GM21529 (cell line): ENCODE measurements around the gene RIMBP2.

ENCODE experiments used
- ATAC-seq: cut with Tn5 transposase; IDR thresholded peaks from one replicate; pipeline ENCODE4 v1.9.1; 2021; ENCODE audit not compliant: unreplicated experiment

RIMBP2 gene

GRCh38 chr12:130547480-130548155 is 168.5 kb downstream of the RIMBP2 start:
- no peak for ATAC-seq

DNA sequence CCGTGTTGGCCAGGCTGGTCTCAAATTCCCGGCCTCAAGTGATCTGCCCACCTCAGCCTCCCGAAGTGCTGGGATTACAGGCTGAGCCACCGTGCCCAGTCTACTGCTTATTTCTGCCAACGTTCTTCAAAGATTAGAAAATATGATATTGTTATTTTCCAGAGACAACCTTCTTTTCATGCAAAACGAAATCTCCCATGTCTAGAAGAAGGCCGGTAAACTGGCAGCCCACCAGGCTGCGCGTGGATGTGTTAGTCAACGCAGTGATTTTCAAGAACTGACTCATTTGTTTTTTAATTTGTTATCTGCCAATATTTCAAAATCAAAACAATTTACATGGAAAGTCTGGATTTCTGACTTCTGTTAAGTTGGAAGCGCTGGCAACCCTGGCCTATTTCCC is 169.6 kb downstream of the RIMBP2 start:
- ATAC-seq: no peak

GRCh38 chr12:130545475-130545874 is 170.6 kb downstream of the RIMBP2 start:
- no peak for ATAC-seq

- no peak for ATAC-seq
These were observed 175.7 kb downstream of the RIMBP2 start for GRCh38 chr12:130540376-130540775.

DNA sequence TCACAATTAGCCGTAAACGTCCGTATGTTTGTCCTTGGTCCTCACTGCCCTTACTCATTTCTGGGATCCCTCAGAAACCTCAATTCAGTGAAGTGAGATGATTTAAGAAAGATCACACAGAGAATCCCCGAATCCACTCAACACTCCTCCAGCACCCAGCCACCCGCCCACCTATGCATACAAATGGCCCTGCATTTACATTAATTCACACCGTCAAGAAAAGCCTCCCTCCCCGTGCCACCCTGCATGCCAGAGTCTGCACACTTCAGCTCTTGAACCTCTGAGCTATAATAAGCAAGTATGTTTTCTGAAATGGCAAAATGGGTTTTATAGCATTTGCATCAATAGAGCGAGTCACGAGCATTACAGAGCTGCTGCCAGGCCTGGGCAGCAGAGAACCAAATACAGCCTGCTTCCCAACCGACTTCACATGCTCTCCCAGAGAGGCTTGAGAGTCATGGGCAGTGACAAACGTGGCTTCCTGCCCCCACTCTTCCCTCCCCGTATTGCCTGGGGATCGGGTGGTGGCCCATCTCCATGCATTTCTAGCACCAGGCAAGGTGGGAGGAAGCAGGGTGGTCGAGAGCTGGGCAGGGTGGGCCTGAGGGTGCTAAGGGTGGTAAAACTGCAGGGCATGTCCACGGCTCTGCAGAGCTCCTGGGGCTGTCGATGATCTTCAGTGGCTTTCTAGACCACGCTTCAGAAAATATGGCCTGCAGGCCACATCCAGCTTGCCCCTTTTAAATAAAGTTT is 177.6 kb downstream of the RIMBP2 start:
- no peak for ATAC-seq

DNA sequence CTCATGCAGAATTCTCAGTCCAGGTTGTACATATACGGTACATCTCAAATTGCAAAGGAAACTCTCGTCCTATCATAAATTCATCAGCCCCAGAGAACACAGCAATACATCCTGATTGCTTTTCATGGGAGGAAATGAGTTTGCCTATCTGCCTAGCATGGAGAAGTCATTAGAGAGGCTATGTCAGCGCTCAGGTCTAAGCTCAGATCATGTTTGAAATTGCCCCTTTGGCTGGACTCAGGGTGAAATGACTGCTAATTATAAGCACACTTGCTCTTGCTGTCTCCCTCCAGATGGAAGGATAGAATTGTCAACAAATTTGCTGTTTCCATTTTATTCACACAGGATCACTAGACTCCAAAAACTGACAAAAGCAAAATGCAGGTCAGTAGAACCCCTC is 178.4 kb downstream of the RIMBP2 start:
- no peak for ATAC-seq

DNA sequence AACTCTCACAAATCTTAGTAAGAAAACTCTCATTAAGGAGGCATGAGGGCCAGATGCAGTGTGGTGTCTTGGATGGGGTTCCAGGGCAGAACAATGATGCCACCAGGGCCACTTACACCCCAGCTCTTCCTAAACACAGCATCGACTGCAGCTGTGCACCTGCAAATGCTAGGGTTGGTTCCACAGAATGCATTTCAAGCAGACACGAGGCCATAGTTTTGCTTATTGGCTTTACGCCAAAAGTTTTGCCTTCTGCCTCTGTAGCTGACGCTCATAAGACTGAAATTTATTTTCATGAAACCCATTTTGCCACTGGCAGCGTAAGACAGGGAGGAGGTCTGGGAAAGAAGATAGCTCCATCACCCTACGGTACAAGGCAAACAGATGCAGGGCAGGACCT is 179.0 kb downstream of the RIMBP2 start:
- no peak for ATAC-seq

DNA sequence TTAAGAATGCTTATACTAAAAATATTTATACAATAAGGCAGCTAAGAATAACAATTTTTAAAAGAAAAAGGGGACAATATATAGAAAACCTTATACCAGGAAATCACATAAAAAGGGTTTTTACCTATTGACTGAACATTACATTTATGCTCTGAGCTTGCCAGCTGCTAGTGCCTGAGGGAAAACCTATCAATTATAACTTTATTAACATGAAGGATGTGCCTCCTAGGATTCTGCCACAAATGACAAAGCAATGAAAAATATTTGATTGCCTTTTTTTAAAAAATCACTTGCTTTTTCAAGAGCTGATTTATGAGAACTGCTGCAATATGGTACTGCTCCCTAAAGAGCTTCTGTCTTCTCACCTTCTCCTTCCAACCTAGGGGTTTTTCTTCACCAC is 185.7 kb downstream of the RIMBP2 start:
- ATAC-seq: no peak

GRCh38 chr12:130529781-130530180 is 186.3 kb downstream of the RIMBP2 start:
- no peak for ATAC-seq

- no peak for ATAC-seq
These were observed 188.9 kb downstream of the RIMBP2 start for GRCh38 chr12:130527239-130527638.

GRCh38 chr12:130526813-130527212 is 189.3 kb downstream of the RIMBP2 start:
- ATAC-seq: no peak

DNA sequence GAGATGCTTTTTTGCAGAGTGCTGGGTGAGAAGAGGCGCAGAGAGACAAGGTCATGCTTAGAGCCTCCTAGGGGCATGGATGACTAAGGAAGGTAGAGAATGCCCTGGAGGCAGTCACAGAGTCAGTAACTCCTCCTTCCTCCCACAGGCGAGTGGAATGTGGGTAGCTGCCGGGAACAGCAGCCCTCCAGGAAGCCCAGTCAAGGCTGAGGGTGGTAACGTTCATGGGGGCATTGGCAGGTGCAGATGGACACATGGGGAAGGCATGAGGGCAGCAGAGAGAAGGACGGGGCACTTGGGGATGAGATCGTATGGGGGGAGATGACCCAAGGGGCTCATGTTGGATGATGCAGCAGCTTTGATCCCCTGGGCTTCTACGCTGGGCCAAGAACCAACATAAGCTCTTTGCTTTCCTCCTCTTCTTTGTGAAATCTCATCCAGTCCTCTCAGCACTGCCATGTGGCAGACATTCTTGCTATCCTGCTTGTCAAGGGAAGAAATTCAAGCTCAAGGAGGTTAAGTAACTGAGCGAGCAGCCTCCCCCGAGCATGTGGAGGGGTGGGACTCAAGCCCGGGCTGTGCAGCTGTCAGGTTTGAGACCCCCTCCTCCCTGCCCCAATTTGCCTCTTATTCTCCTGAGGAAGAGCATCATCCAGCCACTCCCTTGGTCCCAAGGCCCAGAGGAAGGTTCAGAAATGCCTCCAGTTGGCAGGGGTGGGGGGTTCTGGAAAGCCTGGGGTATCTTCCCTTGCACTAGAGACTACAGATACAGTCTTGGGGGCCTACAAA is 190.5 kb downstream of the RIMBP2 start:
- no peak for ATAC-seq

- no peak for ATAC-seq
These were observed 191.3 kb downstream of the RIMBP2 start for GRCh38 chr12:130524759-130525158.

DNA sequence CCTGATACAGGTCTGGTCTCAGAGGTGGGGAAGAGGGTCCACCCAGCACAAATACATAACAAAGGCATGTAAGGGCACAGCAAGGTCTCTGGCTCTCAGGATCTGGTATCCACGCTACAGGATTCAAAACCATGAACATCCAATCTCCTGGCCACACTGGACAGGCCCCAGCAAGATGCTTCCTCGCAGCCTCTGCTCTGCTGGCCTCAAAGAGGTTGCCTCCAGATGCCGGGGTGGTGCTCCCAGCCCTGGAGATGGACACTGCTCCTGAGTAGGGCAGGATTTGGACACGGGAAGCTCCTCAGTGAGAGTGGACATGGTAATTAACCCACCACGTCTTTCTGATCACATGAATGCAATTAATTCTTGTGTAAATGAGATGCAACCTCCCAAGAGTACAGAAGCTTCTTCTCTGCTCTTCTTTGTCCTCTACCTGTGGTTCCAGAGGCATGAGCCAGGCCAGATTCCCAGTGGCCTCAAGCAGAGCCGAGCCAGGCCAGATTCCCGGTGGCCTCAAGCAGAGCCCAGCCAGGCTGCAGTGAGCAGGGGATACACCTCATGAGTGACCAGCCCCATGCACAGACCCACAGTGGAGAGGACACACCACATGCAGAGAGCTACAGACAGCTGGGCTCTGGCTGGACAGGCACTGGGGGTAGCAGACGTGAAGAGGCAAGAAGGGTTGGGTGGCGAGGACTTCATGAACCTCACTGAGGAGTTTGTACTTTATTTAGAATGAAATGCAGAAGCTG is 192.1 kb downstream of the RIMBP2 start:
- ATAC-seq: no peak

- no peak for ATAC-seq
These were observed 192.9 kb downstream of the RIMBP2 start for GRCh38 chr12:130523208-130523607.

DNA sequence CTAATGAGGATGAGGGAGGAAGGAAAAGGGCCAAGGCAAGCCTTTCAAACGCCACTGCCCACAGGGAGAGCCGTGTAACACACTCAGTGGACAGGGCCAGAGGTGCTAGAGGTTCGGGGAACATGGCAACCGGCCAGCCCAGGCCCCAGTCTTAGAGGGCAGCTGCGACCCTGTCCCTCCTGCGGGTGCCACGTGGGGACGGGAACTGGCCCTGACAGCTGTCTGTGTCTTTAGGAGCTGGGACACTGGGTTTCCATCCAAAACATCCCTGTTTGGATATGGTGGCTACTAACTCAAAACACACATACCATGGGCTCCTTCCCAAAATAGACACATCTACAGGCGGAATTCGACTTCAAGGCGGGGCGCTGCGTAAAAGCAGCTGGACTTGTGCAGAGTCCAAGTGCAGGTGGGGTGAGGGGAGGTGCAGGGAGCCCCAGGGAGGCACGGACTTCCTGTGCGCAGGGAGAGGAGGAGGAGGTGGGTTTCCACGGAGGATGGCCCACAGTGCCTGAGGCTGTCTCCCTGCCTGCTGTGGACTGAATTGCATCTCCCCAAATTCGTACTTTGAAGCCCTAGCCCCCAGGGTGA is 193.8 kb downstream of the RIMBP2 start:
- no peak for ATAC-seq

DNA sequence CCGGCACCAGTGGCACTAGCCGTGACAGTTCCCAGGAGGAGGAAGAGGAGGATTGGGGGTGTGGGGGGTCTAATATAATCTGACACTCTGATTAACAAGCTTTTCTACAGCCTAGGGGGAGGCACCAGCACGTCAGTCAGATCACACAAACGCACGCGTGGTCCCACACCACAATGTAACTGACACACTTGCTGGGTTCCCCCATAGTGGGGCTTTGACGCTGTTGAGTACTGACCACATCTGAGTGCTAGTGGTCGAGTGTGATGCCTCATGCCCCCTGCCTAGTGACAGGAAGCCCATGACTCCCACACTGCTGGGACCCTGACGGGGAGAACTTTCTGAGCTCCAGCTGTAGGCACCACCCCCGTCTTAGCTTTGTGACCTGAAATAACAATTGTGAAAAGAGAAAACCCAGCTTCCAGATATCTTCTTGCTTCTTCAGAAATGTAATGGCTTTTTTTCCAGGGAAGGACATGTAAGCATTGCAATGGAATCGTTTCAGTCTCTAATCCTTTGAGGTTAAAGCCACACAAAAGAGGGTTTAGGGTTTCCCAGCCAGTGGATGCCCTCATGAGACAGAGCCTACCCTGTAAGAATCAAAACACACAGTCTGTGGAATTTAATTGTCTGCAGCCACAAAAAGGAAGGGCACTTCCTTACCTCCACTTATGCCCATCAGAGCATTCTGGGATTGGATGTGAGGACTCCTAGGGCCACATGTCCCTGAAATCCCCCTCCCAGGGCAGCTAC is 194.5 kb downstream of the RIMBP2 start:
- ATAC-seq: no peak

DNA sequence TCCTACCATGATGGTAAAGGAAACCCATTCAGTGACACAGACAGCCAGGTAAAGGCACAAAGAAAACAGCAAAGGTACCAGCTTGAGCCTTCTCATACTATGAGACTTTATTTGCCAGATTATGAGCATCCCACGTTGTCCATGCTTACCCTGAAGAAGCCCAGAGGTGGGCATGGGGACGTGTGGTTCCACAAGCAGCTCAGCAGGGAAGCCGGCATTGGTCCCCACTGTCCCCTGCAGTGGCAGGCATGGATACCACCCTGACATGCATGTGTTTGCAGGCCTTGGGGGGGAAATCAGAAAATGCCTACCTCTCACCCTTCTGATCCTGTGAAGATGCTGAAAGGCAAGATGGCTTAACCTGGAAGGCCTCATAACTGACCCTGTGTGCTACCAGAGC is 195.3 kb downstream of the RIMBP2 start:
- no peak for ATAC-seq

DNA sequence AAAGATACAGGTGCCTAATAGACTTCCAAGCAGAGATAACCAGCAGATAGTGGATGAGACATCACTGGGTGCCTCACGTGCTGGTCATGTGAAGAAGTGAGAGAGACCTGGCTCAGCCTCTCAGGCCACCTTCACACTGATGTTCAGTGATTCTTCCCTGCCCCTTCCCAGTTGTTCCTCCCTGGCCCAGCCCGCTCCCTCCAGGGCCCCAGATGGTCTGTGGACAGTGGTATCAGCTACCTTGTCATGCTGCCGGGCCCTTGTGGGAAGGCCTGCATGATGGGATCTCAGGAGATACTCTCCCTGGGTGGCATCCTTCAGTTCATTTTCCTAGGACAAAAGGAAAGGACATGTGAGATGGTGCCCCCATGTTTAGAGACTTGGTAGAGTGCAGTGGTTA is 198.5 kb downstream of the RIMBP2 start:
- no peak for ATAC-seq

DNA sequence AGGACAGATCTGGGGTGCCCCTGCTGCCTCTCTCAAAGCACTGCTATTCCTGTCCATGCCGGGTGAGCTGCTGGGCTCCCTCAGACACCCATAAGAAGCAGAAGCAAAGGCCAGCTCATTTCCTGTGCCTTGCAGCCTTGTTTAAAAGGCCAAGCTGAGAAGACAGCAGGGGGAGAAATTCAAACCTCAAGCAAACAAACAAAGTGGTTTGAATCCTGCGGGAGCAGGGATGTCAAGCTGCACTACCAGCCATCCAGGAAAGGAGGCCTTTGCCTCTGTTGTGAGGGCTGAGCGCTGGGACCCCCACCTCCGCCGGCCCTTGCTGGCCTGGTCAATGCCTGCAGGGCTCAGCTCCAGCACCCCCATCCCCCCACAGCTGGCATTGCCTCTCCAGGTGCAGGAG is 201.9 kb downstream of the RIMBP2 start:
- ATAC-seq: no peak
